Activated T-helper 17 cell treated with anti-CD3 and anti-CD28 coated beads, Interleukin-2, amount 50 U/mL, for 72 hours (primary cell): ENCODE results near the gene C1orf226. TPM values are rescaled to one million over a fixed set of nuclear protein-coding genes. Genes with fewer than 3 reads are reported as not detected.
"Not testable (repeated sequence)": the region's sequence is repeated elsewhere in the genome, so short reads cannot be mapped to it uniquely, and the experiment has no call there.

ENCODE experiments used
- ATAC-seq: fragments of 150-1000 bp; cut with Tn5 transposase; replicated peaks from 2 replicates; pipeline ENCODE4 v1.10.0; 2021; ENCODE audit warnings: mild to moderate bottlenecking, moderate library complexity
- H3K27ac Mint-ChIP-seq: one replicate; pipeline ENCODE4 v1.8.0; 2022; ENCODE audit warnings: mixed read lengths
- H3K27me3 Mint-ChIP-seq: one replicate; pipeline ENCODE4 v1.8.0; 2022; ENCODE audit warnings: mixed read lengths
- H3K36me3 Mint-ChIP-seq: one replicate; pipeline ENCODE4 v1.8.0; 2022; ENCODE audit warnings: low read depth, mild to moderate bottlenecking, mixed read lengths
- H3K4me1 Mint-ChIP-seq: one replicate; pipeline ENCODE4 v1.8.0; 2022; ENCODE audit warnings: mixed read lengths
- H3K4me3 Mint-ChIP-seq: one replicate; pipeline ENCODE4 v1.8.0; 2022; ENCODE audit warnings: mild to moderate bottlenecking, mixed read lengths
- H3K9me3 Mint-ChIP-seq: one replicate; pipeline ENCODE4 v1.8.0; 2022; ENCODE audit warnings: mixed read lengths
- total RNA-seq, 2 donors: library from RNA; stranded (reverse); gene quantifications; one replicate each; pipeline ENCODE4 v1.2.3, GENCODE V29; 2022

C1orf226 gene
- total RNA-seq, 2 donors from 2014 or later, result not detected

DNA sequence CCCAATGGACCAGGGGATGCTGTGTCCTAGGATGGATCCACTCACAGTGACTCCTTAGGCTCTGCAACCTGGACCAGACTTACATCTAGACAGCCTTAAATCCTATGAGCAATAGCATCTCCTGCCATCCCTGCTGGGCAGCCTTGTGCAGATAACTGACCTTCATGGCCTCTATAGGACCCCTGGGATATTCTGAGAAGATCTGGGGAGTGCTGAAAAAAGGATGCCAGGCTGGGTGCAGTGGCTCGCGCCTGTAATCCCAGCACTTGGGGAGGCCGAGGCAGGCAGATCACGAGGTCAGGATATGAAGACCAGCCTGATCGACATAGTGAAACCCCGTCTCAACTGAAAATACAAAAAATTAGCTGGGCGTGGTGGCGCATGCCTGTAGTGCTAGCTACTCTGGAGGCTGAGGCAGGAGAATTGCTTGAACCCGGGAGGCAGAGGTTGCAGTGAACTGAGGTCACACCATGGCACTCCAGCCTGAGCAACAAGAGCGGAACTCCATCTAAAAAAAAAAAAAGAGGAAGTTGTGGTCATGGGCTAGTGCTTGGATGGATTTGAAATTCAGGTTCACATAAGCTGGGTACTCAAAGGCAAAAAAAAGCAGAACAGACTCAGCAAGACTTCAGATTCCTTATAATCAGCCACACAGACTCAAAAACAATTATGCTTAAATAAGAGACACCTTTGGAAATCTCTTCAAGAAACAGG is 41.3 kb downstream of the C1orf226 start:
- ATAC-seq, result no peak
- Mint-ChIP-seq H3K27me3 (peaks cover 25% of the 10 kb centered on the region), H3K4me3 (no peak overlapping the region), H3K9me3 (no peaks in the 10 kb centered on the region), H3K27ac (no peak overlapping the region), H3K4me1 (no peaks in the 10 kb centered on the region), H3K36me3 (no peaks in the 10 kb centered on the region)

DNA sequence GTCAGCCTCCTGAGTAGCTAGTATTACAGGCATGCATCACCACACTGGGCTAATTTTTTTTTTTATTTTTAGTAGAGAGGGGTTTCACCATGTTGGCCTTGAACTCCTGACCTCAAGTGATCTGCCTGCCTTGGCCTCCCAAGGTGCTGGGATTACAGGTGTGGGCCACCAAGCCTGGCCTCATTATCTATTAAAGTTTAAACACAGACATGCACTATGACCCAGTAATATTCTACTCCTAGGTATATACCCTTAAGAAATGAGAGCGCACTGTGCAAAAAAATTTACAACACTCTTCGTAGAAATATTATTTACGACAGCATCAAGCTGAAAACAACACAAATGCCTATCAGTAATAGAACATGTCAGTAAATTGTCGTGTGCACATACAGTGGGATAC is 49.1 kb downstream of the C1orf226 start:
- no peaks in the 10 kb centered on the region for H3K9me3 Mint-ChIP-seq
- no peak overlapping the region for H3K4me3 Mint-ChIP-seq
- no peaks in the 10 kb centered on the region for H3K4me1 Mint-ChIP-seq
- no peak overlapping the region for H3K27ac Mint-ChIP-seq
- peaks cover 3% of the 10 kb centered on the region for H3K27me3 Mint-ChIP-seq
- no peak for ATAC-seq
- H3K36me3 Mint-ChIP-seq, result no peaks in the 10 kb centered on the region

DNA sequence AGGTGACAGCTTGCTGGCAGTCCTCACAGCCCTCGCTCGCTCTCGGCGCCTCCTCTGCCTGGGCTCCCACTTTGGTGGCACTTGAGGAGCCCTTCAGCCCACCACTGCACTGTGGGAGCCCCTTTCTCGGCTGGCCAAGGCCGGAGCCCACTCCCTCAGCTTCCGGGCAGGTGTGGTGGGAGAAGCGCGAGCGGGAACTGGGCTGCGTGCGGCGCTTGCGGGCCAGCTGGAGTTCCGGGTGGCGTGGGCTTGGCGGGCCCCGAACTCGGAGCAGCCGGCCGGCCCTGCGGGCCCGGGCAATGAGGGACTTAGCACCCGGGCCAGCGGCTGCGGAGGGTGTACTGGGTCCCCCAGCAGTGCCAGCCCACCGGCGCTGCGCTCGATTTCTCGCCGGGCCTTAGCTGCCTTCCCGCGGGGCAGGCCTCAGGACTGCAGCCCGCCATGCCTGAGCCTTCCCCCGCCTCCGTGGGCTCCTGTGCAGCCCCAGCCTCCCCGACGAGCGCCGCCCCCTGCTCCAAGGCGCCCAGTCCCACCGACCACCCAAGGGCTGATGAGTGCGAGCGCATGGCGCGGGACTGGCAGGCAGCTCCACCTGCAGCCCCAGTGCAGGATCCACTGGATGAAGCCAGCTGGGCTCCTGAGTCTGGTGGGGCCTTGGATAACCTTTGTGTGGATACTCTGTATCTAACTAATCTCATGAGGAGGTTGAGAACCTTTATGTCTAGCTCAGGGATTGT is 51.6 kb downstream of the C1orf226 start:
- not testable (repeated sequence) for H3K4me1 Mint-ChIP-seq, H3K27ac Mint-ChIP-seq, H3K36me3 Mint-ChIP-seq, H3K4me3 Mint-ChIP-seq, H3K27me3 Mint-ChIP-seq, ATAC-seq, H3K9me3 Mint-ChIP-seq

Other genes starting within 250 kb of the C1orf226 start
- not detected for gene SPATA46, start 4.9 kb upstream of the C1orf226 start, total RNA-seq
- gene SH2D1B, start 30.4 kb downstream of the C1orf226 start, total RNA-seq, result not detected
- 10 to 100 TPM; 50.1 to 57.6 TPM for gene UHMK1, start 116.1 kb downstream of the C1orf226 start, total RNA-seq
- 10 to 100 TPM; 21.5 to 34.8 TPM for gene UAP1, start 180.0 kb downstream of the C1orf226 start, total RNA-seq